ENCODE measurements around the gene BRME1. TPM values are rescaled to one million over a fixed set of nuclear protein-coding genes. Genes with fewer than 3 reads are reported as not detected.
A peak's percentile ranks its signal among the peaks of the same experiment; 100 is the strongest.

The BRME1 gene
- total and polyA plus RNA-seq, 2 of the 13 experiments (the other 11 are each of a cell fraction or from before 2014, with no cell fraction given), result 0.74 to 1.5 TPM

DNA sequence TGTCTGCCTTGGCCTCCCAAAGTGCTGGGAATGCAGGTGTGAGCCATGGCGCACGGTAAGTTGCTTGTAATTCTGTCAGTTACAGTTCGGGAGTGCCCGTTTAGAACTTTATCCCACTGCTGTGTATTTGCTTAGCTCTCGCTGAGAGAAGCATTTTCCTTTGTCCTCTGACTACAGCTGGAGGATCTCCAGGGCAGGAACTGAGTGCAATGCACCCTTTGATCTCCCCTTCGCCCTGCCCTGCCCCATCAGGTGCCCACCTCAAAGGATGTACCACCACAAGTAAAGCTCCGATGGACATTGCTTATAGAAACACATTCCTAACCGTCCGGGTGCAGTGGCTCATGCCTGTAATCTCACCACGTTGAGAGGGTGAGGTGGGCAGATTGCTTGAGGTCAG is 6.5 kb downstream of the BRME1 start (continued):
- TF ChIP-seq, protein P1, sequence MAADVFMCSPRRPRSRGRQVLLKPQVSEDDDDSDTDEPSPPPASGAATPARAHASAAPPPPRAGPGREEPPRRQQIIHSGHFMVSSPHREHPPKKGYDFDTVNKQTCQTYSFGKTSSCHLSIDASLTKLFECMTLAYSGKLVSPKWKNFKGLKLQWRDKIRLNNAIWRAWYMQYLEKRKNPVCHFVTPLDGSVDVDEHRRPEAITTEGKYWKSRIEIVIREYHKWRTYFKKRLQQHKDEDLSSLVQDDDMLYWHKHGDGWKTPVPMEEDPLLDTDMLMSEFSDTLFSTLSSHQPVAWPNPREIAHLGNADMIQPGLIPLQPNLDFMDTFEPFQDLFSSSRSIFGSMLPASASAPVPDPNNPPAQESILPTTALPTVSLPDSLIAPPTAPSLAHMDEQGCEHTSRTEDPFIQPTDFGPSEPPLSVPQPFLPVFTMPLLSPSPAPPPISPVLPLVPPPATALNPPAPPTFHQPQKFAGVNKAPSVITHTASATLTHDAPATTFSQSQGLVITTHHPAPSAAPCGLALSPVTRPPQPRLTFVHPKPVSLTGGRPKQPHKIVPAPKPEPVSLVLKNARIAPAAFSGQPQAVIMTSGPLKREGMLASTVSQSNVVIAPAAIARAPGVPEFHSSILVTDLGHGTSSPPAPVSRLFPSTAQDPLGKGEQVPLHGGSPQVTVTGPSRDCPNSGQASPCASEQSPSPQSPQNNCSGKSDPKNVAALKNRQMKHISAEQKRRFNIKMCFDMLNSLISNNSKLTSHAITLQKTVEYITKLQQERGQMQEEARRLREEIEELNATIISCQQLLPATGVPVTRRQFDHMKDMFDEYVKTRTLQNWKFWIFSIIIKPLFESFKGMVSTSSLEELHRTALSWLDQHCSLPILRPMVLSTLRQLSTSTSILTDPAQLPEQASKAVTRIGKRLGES (CRISPR knock-in tag; IDR thresholded peaks at IDR 0.05; ENCODE audit: borderline replicate concordance), result no peak
- TF ChIP-seq HDAC6 (IDR thresholded peaks at IDR 0.05; ENCODE audit: low read depth, low read length), result no peak
- TF ChIP-seq, protein P2, sequence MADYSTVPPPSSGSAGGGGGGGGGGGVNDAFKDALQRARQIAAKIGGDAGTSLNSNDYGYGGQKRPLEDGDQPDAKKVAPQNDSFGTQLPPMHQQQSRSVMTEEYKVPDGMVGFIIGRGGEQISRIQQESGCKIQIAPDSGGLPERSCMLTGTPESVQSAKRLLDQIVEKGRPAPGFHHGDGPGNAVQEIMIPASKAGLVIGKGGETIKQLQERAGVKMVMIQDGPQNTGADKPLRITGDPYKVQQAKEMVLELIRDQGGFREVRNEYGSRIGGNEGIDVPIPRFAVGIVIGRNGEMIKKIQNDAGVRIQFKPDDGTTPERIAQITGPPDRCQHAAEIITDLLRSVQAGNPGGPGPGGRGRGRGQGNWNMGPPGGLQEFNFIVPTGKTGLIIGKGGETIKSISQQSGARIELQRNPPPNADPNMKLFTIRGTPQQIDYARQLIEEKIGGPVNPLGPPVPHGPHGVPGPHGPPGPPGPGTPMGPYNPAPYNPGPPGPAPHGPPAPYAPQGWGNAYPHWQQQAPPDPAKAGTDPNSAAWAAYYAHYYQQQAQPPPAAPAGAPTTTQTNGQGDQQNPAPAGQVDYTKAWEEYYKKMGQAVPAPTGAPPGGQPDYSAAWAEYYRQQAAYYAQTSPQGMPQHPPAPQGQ (CRISPR knock-in tag; IDR thresholded peaks at IDR 0.05; ENCODE audit: borderline replicate concordance), result no peak
- no peak for TF ChIP-seq ZEB1 (IDR thresholded peaks at IDR 0.05; ENCODE audit: insufficient replicate concordance, low read depth)
- TF ChIP-seq SNAPC2 (CRISPR knock-in tag; IDR thresholded peaks at IDR 0.05), result no peak
- 0 out of 2 replicates have a peak, but pooled peaks have one; percentile 34 for TF ChIP-seq NRL (CRISPR knock-in tag; IDR thresholded peaks at IDR 0.05; ENCODE audit: borderline replicate concordance)
- TF ChIP-seq, protein P3, sequence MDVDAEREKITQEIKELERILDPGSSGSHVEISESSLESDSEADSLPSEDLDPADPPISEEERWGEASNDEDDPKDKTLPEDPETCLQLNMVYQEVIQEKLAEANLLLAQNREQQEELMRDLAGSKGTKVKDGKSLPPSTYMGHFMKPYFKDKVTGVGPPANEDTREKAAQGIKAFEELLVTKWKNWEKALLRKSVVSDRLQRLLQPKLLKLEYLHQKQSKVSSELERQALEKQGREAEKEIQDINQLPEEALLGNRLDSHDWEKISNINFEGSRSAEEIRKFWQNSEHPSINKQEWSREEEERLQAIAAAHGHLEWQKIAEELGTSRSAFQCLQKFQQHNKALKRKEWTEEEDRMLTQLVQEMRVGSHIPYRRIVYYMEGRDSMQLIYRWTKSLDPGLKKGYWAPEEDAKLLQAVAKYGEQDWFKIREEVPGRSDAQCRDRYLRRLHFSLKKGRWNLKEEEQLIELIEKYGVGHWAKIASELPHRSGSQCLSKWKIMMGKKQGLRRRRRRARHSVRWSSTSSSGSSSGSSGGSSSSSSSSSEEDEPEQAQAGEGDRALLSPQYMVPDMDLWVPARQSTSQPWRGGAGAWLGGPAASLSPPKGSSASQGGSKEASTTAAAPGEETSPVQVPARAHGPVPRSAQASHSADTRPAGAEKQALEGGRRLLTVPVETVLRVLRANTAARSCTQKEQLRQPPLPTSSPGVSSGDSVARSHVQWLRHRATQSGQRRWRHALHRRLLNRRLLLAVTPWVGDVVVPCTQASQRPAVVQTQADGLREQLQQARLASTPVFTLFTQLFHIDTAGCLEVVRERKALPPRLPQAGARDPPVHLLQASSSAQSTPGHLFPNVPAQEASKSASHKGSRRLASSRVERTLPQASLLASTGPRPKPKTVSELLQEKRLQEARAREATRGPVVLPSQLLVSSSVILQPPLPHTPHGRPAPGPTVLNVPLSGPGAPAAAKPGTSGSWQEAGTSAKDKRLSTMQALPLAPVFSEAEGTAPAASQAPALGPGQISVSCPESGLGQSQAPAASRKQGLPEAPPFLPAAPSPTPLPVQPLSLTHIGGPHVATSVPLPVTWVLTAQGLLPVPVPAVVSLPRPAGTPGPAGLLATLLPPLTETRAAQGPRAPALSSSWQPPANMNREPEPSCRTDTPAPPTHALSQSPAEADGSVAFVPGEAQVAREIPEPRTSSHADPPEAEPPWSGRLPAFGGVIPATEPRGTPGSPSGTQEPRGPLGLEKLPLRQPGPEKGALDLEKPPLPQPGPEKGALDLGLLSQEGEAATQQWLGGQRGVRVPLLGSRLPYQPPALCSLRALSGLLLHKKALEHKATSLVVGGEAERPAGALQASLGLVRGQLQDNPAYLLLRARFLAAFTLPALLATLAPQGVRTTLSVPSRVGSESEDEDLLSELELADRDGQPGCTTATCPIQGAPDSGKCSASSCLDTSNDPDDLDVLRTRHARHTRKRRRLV (CRISPR knock-in tag; IDR thresholded peaks at IDR 0.05), result no peak
- no peak for TF ChIP-seq ATRX (CRISPR knock-in tag; IDR thresholded peaks at IDR 0.05; ENCODE audit: borderline replicate concordance)
- no peak for TF ChIP-seq TRIM24 (CRISPR knock-in tag; IDR thresholded peaks at IDR 0.05)
- TF ChIP-seq, protein P4, sequence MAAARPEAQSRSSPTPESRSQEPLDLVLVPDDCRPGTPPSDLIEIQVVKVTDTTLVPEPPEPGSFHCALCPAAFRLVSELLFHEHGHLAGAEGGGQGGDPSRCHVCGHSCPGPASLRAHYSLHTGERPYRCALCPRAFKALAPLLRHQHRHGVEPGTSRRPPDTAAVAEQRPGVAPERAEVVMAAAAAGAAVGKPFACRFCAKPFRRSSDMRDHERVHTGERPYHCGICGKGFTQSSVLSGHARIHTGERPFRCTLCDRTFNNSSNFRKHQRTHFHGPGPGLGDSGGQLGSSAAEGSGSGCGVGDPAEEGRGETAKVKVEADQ (CRISPR knock-in tag; IDR thresholded peaks at IDR 0.05; ENCODE audit: borderline replicate concordance), result 0 out of 2 replicates have a peak, but pooled peaks have one; percentile 7
- no peak for TF ChIP-seq NKX3-1 (CRISPR knock-in tag; IDR thresholded peaks at IDR 0.05)
- peak; percentile 66 for TF ChIP-seq PPARG (CRISPR knock-in tag; conservative IDR thresholded peaks at IDR 0.05)
- TF ChIP-seq, protein P5, sequence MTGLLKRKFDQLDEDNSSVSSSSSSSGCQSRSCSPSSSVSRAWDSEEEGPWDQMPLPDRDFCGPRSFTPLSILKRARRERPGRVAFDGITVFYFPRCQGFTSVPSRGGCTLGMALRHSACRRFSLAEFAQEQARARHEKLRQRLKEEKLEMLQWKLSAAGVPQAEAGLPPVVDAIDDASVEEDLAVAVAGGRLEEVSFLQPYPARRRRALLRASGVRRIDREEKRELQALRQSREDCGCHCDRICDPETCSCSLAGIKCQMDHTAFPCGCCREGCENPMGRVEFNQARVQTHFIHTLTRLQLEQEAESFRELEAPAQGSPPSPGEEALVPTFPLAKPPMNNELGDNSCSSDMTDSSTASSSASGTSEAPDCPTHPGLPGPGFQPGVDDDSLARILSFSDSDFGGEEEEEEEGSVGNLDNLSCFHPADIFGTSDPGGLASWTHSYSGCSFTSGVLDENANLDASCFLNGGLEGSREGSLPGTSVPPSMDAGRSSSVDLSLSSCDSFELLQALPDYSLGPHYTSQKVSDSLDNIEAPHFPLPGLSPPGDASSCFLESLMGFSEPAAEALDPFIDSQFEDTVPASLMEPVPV (CRISPR knock-in tag; IDR thresholded peaks at IDR 0.05), result no peak
- no peak for TF ChIP-seq NR3C1 (CRISPR knock-in tag; IDR thresholded peaks at IDR 0.05)
- TF ChIP-seq NFRKB (IDR thresholded peaks at IDR 0.05), result no peak
- TF ChIP-seq ZNF451 (CRISPR knock-in tag; IDR thresholded peaks at IDR 0.05), result no peak
- TF ChIP-seq DPF2 (CRISPR knock-in tag; IDR thresholded peaks at IDR 0.05; ENCODE audit: borderline replicate concordance, low read depth), result no peak
- no peak for TF ChIP-seq ZNF3 (CRISPR knock-in tag; IDR thresholded peaks at IDR 0.05)
